GM23248 (cell line): ENCODE measurements around the gene PIBF1.

ENCODE experiments used
- EZH2 ChIP-seq: fragments of 200-600 bp; sonication (generic); IDR thresholded peaks from 2 replicates; pipeline ENCODE4 v1.6.1; 2018; ENCODE audit warnings: antibody characterized with exemption, mild to moderate bottlenecking; ENCODE audit not compliant: insufficient read depth, poor library complexity, severe bottlenecking
- EZH2phosphoT487 ChIP-seq: fragments of 200-600 bp; sonication (generic); IDR thresholded peaks from 2 replicates; pipeline ENCODE4 v1.6.1; 2018; ENCODE audit warnings: antibody characterized with exemption, moderate library complexity, mild to moderate bottlenecking, low read depth; ENCODE audit not compliant: insufficient read depth

DNA sequence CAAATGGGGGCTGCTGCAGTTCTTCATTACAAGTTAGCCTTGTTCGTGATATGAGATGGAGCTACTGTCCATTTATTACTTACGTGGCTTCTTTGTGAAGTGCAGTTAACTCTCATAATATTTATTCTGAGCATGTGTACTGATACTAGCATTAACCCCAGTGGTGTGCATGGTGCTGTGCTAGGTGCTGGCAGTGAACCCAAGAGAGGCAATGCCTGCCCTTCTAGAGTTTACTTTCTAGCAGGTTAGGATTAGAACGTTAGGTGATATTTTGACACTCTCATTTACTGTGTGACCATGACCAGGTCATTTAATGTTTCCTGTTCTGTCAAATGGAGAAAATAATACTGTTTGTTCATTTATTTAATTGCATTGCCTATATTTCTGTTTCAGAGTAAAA, 16.9 kb downstream of the PIBF1 start:
- TF ChIP-seq EZH2 (no peak), EZH2phosphoT487 (no peak)
